DND-41 (cell line): ENCODE measurements around the gene HECTD4.

Source experiments
- ATAC-seq: fragments of 200-7000 bp; cut with Tn5 transposase; 3 replicates; pipeline ENCODE4 v1.9.1; 2021; ENCODE audit warnings: low read depth; ENCODE audit not compliant: insufficient read depth
- DNase-seq: peaks from one replicate; pipeline ENCODE4 v3.0.0-alpha.2; 2020
- H2AFZ ChIP-seq: 2 replicates; pipeline ENCODE4 v1.6.0; 2012; ENCODE audit warnings: low read depth, low read length
- H3K27ac ChIP-seq: 2 replicates; pipeline ENCODE4 v1.5.1; 2012; ENCODE audit warnings: low read length, inconsistent platforms
- H3K27me3 ChIP-seq: fragments of 200-600 bp; sonication (generic); 2 replicates; pipeline ENCODE4 v1.6.0; 2012; ENCODE audit warnings: low read length, mild to moderate bottlenecking, inconsistent platforms; ENCODE audit not compliant: insufficient read depth, poor library complexity
- H3K36me3 ChIP-seq: 2 replicates; pipeline ENCODE4 v1.5.1; 2012; ENCODE audit warnings: low read length, inconsistent platforms; ENCODE audit not compliant: insufficient read depth
- H3K4me1 ChIP-seq: 2 replicates; pipeline ENCODE4 v1.5.1; 2012; ENCODE audit warnings: mild to moderate bottlenecking, low read length; ENCODE audit not compliant: insufficient read depth
- H3K4me2 ChIP-seq: 2 replicates; pipeline ENCODE4 v1.6.0; 2012; ENCODE audit warnings: mild to moderate bottlenecking, moderate library complexity, low read length, inconsistent platforms; ENCODE audit not compliant: insufficient read depth
- H3K4me3 ChIP-seq, 2 experiments: fragments of 200-600 bp in 1 of 2; shearing (Covaris generic) in 1 of 2; 2 replicates each; pipeline ENCODE4 v1.5.1; 2012 to 2016; ENCODE audit warnings: inconsistent platforms in 2 of 2, low read length in 2 of 2, mild to moderate bottlenecking in 2 of 2, low read depth in 1 of 2, moderate library complexity in 1 of 2
- H3K79me2 ChIP-seq: 2 replicates; pipeline ENCODE4 v1.6.0; 2012; ENCODE audit warnings: low read length, inconsistent platforms; ENCODE audit not compliant: insufficient read depth
- H3K9ac ChIP-seq: 2 replicates; pipeline ENCODE4 v1.6.0; 2012; ENCODE audit warnings: low read depth, mild to moderate bottlenecking, inconsistent platforms, low read length, moderate library complexity
- H3K9me3 ChIP-seq: 2 replicates; pipeline ENCODE4 v1.5.1; 2012; ENCODE audit warnings: low read length, moderate library complexity, mild to moderate bottlenecking, inconsistent platforms; ENCODE audit not compliant: insufficient read depth, severe bottlenecking
- H4K20me1 ChIP-seq: 2 replicates; pipeline ENCODE4 v1.6.0; 2012; ENCODE audit warnings: low read length; ENCODE audit not compliant: insufficient read depth
- CTCF ChIP-seq: IDR thresholded peaks from 2 replicates; pipeline ENCODE4 v1.5.1; 2012; ENCODE audit warnings: borderline replicate concordance, low read length, moderate library complexity, mild to moderate bottlenecking; ENCODE audit not compliant: poor library complexity, severe bottlenecking; ENCODE audit errors: extremely low read depth
- EZH2 ChIP-seq: IDR thresholded peaks from 3 replicates; pipeline ENCODE4 v1.6.1; 2012; ENCODE audit warnings: borderline replicate concordance, low read depth, mild to moderate bottlenecking, moderate library complexity, low read length, inconsistent platforms; ENCODE audit not compliant: severe bottlenecking

Gene HECTD4

DNA sequence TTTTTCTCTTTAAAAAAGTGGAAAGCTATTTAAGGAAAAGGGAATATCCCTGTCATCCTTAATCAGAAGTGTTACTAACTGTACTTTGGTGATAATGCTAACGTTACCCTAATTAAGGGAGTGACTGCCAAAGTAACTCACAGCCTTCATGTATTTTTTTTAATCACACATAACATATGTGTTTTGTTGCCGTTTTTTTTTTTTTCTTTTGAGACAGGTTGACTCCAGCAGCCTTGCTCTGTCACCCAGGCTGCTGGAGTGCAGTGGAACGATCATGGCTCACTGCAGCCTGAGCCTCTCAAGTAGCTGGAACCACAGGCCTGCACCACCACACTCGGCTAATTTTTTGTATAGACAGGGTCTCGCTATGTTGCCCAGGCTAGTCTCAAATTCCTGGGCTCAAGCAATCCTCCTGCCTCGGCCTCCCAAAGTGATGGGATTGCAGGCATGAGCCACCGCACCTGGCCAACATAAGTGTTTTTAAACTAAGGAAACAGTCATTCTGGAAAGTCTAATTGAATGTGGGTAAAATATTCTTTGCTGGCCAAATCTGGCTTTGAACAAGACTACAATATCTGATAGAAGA, 56.5 kb downstream of the HECTD4 start:
- Histone ChIP-seq H3K4me3 (no peak overlapping the region), H3K27me3 (no peaks in the 10 kb centered on the region), H3K4me2 (no peak overlapping the region), H3K36me3 (no peaks in the 10 kb centered on the region), H2AFZ (no peak overlapping the region), H3K79me2 (peaks cover 23% of the 10 kb centered on the region), H3K4me1 (no peaks in the 10 kb centered on the region), H4K20me1 (peaks cover 7% of the 10 kb centered on the region; the same call in 1 of the 2 replicates), H3K9ac (no peak overlapping the region), H3K9me3 (no peaks in the 10 kb centered on the region), H3K27ac (no peak overlapping the region)
- TF ChIP-seq EZH2 (no peak), CTCF (no peak)
- DNase-seq (no peak), ATAC-seq (no peak)

- H3K27me3 ChIP-seq: no peaks in the 10 kb centered on the region
- no peak overlapping the region for H3K4me2 ChIP-seq
- H3K36me3 ChIP-seq: no peaks in the 10 kb centered on the region
- H3K4me1 ChIP-seq: no peaks in the 10 kb centered on the region
- ATAC-seq (no peak), DNase-seq (no peak)
- H4K20me1 ChIP-seq: peaks cover 7% of the 10 kb centered on the region; the same call in 1 of the 2 replicates
- H3K4me3 ChIP-seq: no peak overlapping the region
- no peak overlapping the region for H2AFZ ChIP-seq
- H3K9ac ChIP-seq: no peak overlapping the region
- no peak overlapping the region for H3K27ac ChIP-seq
- H3K79me2 ChIP-seq: peaks cover 23% of the 10 kb centered on the region
- TF ChIP-seq CTCF (no peak), EZH2 (no peak)
- no peaks in the 10 kb centered on the region for H3K9me3 ChIP-seq
These were observed 57.1 kb downstream of the HECTD4 start for GRCh38 chr12:112325157-112325556.

DNA sequence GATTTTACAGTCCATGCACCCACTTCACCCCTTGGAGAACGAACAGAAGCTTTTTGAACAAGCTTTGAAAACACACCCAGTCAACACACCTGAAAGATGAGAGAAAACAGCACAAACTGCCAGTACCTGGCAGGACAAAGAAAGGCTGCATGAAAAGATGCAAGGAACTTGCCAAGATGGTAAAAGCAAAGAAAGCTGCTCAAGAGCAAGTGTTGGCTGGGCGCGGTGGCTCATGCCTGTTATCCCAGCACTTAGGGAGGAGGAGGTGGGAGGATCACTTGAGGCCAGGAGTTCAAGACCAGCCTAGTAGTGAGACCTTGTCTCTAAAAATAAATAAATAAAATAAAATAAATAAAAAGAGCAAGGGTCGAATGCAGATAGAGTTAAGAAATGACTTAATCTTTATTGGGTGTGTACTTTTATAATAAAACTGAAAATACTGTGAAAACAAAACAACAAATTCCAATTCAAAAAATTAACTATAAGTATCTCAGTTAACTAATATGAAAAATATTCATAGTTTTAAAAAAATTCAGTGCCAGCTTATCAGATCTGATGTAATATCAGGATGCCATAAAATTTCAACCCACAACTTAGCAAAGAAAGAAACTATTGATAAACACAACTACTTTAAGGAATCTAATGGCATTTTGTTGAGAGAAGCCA, 59.2 kb downstream of the HECTD4 start:
- H3K4me1 ChIP-seq: no peaks in the 10 kb centered on the region
- H3K4me2 ChIP-seq: no peak overlapping the region
- H3K79me2 ChIP-seq: peaks cover 19% of the 10 kb centered on the region; the same call in 1 of the 2 replicates
- ATAC-seq (no peak), DNase-seq (no peak)
- H3K27ac ChIP-seq: no peak overlapping the region
- peaks cover 12% of the 10 kb centered on the region for H3K36me3 ChIP-seq
- H3K27me3 ChIP-seq: no peaks in the 10 kb centered on the region
- H3K9ac ChIP-seq: no peak overlapping the region
- H3K4me3 ChIP-seq: no peak overlapping the region
- H4K20me1 ChIP-seq: no peaks in the 10 kb centered on the region; the same call in 1 of the 2 replicates
- H2AFZ ChIP-seq: no peak overlapping the region
- no peak for TF ChIP-seq CTCF
- no peak for TF ChIP-seq EZH2
- H3K9me3 ChIP-seq: no peaks in the 10 kb centered on the region
